Measurements from ENCODE around the gene CXXC5. TPM values are rescaled to one million over a fixed set of nuclear protein-coding genes. Genes with fewer than 3 reads are reported as not detected.

The CXXC5 gene
- total RNA-seq, 1 donor from 2014 or later = 151 TPM

DNA sequence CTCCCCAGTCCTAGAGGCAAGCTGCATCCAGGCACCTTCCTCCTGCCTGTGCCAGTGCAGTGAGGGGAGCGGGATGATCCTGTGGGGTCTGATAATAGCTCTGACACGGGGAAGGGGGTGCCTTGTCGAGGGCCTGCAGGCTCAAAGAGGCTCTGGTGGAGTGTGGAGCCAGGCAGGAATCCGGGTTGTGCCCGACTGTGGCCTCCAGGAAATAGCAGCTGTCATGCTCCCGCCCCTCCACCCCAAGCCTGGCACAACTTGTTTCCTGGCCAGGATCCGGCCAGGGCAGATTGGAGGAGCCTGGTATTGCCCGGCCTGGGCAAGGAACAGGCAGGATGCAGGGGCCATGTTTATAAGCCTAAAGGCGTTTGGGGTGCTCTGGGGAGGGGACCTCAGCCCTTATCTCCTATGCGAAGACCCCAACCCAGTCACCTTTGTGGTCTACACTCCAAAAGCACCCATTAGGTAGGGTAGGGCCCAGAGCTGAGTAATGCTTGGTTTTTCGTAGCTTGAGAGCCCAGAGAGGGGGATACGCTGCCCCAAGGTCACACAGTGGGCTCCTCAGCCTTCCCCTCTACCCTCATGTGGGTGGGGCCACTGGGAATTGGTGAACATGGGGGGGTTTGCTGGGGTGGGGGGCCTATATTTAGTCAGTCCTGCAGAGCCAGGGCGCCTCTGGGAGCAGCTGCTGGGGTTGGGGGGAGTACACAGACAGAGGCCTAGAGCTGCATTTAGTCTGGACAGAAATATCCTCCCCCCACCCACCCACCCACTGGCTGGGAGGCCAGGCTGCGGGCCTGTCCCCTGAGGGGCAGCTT lies 12.2 kb downstream of the CXXC5 start:
- peak overlapping the region; percentile 22 for H3K4me3 ChIP-seq (ENCODE audit: insufficient read depth, low read depth, low read length)
- H3K27ac Mint-ChIP-seq (ENCODE audit: unreplicated experiment) = peak overlapping the region; percentile 85

DNA sequence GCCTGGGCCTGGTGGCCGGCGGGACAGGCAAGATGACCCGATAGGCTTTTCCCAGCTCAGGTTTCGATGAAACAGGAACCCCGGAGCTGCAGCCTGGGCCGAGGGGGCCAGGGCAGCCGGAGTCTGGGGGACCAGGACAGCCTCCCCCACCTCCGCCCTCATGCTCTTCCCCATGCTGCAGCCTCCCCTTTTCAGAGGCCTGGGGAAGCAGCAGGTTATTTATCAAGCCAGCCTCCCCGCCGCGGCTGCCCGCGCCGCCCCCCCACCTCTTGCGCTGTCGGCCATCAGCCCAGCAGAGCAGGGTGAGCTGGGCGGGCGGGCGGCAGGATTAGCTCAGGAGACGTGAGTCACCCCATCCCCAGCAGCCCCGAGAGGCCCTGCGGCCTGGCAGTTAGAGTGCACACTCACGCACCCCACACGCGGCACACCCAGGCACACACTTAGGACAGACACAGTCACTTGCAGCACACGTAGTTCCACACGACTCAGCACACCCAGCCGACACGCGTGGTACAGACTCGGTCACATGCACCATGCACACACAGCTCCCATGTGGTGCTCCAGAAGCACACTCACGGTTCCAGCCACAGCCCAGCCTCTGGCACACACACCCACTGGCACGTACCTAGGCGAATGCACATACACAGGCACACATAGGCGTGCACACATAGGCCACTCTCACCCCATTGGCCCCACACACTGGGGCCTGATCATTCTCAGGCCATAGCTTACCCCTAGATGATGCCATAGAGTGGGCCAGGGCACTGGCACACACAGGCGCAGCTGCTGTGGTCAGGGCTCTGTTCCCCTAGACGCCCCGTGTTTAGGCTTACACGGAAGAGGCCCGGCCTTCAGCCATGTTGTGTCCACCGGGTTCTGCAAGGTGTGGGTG lies 13.0 kb downstream of the CXXC5 start:
- H3K4me3 Mint-ChIP-seq (ENCODE audit: unreplicated experiment) = peak overlapping the region; percentile 54
- H3K36me3 Mint-ChIP-seq (ENCODE audit: low read depth, unreplicated experiment) = peaks cover 6% of the 10 kb centered on the region
- H3K9me3 Mint-ChIP-seq (ENCODE audit: unreplicated experiment) = no peaks in the 10 kb centered on the region
- H3K4me2 ChIP-seq (ENCODE audit: low read length) = peak overlapping the region; percentile 76
- H3K27ac Mint-ChIP-seq (ENCODE audit: unreplicated experiment) = peak overlapping the region; percentile 12
- H3K79me2 ChIP-seq (ENCODE audit: insufficient read depth, low read length) = peaks cover 92% of the 10 kb centered on the region
- H4K20me1 ChIP-seq (ENCODE audit: insufficient read depth, low read length) = peaks cover 72% of the 10 kb centered on the region
- no peak overlapping the region for H3K4me3 ChIP-seq (ENCODE audit: insufficient read depth, low read depth, low read length)
- H3K27me3 Mint-ChIP-seq (ENCODE audit: low read depth, unreplicated experiment) = no peaks in the 10 kb centered on the region
- no peak for TF ChIP-seq EZH2 (IDR thresholded peaks at IDR 0.05; ENCODE audit: insufficient read depth, low read length)
- TF ChIP-seq, protein P1, sequence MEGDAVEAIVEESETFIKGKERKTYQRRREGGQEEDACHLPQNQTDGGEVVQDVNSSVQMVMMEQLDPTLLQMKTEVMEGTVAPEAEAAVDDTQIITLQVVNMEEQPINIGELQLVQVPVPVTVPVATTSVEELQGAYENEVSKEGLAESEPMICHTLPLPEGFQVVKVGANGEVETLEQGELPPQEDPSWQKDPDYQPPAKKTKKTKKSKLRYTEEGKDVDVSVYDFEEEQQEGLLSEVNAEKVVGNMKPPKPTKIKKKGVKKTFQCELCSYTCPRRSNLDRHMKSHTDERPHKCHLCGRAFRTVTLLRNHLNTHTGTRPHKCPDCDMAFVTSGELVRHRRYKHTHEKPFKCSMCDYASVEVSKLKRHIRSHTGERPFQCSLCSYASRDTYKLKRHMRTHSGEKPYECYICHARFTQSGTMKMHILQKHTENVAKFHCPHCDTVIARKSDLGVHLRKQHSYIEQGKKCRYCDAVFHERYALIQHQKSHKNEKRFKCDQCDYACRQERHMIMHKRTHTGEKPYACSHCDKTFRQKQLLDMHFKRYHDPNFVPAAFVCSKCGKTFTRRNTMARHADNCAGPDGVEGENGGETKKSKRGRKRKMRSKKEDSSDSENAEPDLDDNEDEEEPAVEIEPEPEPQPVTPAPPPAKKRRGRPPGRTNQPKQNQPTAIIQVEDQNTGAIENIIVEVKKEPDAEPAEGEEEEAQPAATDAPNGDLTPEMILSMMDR (IDR thresholded peaks at IDR 0.05; ENCODE audit: insufficient read depth, low read depth, low read length) = no peak
- H3K9ac ChIP-seq (ENCODE audit: low read length) = peak overlapping the region; percentile 69
- H3K27ac ChIP-seq (ENCODE audit: low read depth, low read length) = peak overlapping the region; percentile 83
- no peaks in the 10 kb centered on the region for H3K27me3 ChIP-seq (ENCODE audit: insufficient read depth, low read length)
- peaks cover 57% of the 10 kb centered on the region for H3K4me1 Mint-ChIP-seq (ENCODE audit: low read depth, unreplicated experiment)
- DNase-seq (ENCODE audit: low read depth) (peak; percentile 96), FAIRE-seq (no peak)
- H2AFZ ChIP-seq (ENCODE audit: low read depth, low read length) = no peak overlapping the region
- no peaks in the 10 kb centered on the region for H3K36me3 ChIP-seq (ENCODE audit: insufficient read depth, low read length)
- peaks cover 71% of the 10 kb centered on the region for H3K4me1 ChIP-seq (ENCODE audit: insufficient read depth, low read length)
- H3K9me3 ChIP-seq (ENCODE audit: insufficient read depth, low read depth, low read length) = no peaks in the 10 kb centered on the region

More for the DNA sequence above, 12.2 kb downstream of the CXXC5 start:
- H3K27ac ChIP-seq (ENCODE audit: low read depth, low read length) = peak overlapping the region; percentile 83
- Mint-ChIP-seq H3K27me3 (ENCODE audit: low read depth, unreplicated experiment) (no peaks in the 10 kb centered on the region), H3K4me1 (ENCODE audit: low read depth, unreplicated experiment) (peaks cover 62% of the 10 kb centered on the region), H3K9me3 (ENCODE audit: unreplicated experiment) (no peaks in the 10 kb centered on the region), H3K4me3 (ENCODE audit: unreplicated experiment) (peak overlapping the region; percentile 68), H3K36me3 (ENCODE audit: low read depth, unreplicated experiment) (peaks cover 6% of the 10 kb centered on the region)
- FAIRE-seq (no peak), DNase-seq (ENCODE audit: low read depth) (no peak)
- peak overlapping the region; percentile 73 for H3K9ac ChIP-seq (ENCODE audit: low read length)
- no peaks in the 10 kb centered on the region for H3K9me3 ChIP-seq (ENCODE audit: insufficient read depth, low read depth, low read length)
- H3K4me2 ChIP-seq (ENCODE audit: low read length) = peak overlapping the region; percentile 81
- no peaks in the 10 kb centered on the region for H3K27me3 ChIP-seq (ENCODE audit: insufficient read depth, low read length)
- peaks cover 80% of the 10 kb centered on the region for H3K4me1 ChIP-seq (ENCODE audit: insufficient read depth, low read length)
- no peak overlapping the region for H2AFZ ChIP-seq (ENCODE audit: low read depth, low read length)
- H3K36me3 ChIP-seq (ENCODE audit: insufficient read depth, low read length) = no peaks in the 10 kb centered on the region
- TF ChIP-seq EZH2 (IDR thresholded peaks at IDR 0.05; ENCODE audit: insufficient read depth, low read length) = no peak
- TF ChIP-seq, protein P1 (IDR thresholded peaks at IDR 0.05; ENCODE audit: insufficient read depth, low read depth, low read length) = no peak
- H3K79me2 ChIP-seq (ENCODE audit: insufficient read depth, low read length) = peaks cover 92% of the 10 kb centered on the region
- H4K20me1 ChIP-seq (ENCODE audit: insufficient read depth, low read length) = peaks cover 67% of the 10 kb centered on the region
